ENCODE measurements around the gene AOC1. TPM values are rescaled to one million over a fixed set of nuclear protein-coding genes. Genes with fewer than 3 reads are reported as not detected.
A peak's percentile ranks its signal among the peaks of the same experiment; 100 is the strongest.

AOC1 gene
- total and polyA plus RNA-seq, 2 experiments from 2014 or later, result not detected

- peaks cover 6% of the 10 kb centered on the region; the same call in 1 of the 2 replicates for H3K27me3 ChIP-seq (replicated peaks; ENCODE audit: insufficient read depth)
- no peaks in the 10 kb centered on the region for H3K9me3 ChIP-seq (ENCODE audit: low read depth)
- no peaks in the 10 kb centered on the region for H3F3A ChIP-seq (ENCODE audit: insufficient read depth)
- H3K27ac ChIP-seq, result no peak overlapping the region
- no peaks in the 10 kb centered on the region for H4K20me1 ChIP-seq (ENCODE audit: insufficient read depth)
- peaks cover 5% of the 10 kb centered on the region for H3K4me1 ChIP-seq (ENCODE audit: insufficient read depth)
- no peaks in the 10 kb centered on the region for H3K36me3 ChIP-seq (ENCODE audit: low read depth)
- H3K79me2 ChIP-seq (ENCODE audit: insufficient read depth), result no peaks in the 10 kb centered on the region
- H3K4me2 ChIP-seq (ENCODE audit: unreplicated experiment), result no peak overlapping the region
- no peak for DNase-seq
- H3K9me2 ChIP-seq (ENCODE audit: insufficient read depth), result no peaks in the 10 kb centered on the region
- in situ Hi-C loops (cut with MboI), result loop anchor here (5.0 kb wide), 1 partner anchor 87 kb away; no protein-coding TSS in a partner anchor
- TF ChIP-seq EZH2 (IDR thresholded peaks at IDR 0.05; ENCODE audit: insufficient read depth, poor library complexity, severe bottlenecking) (no peak), EZH2phosphoT487 (IDR thresholded peaks at IDR 0.05; ENCODE audit: insufficient read depth, low read depth) (no peak)
- H2AFZ ChIP-seq, result no peak overlapping the region
- no peak overlapping the region for H3K9ac ChIP-seq
- no peak overlapping the region for H3K4me3 ChIP-seq
- 33 to 38% methylated on average over 8 of the region's 8 CpGs for WGBS, 2 experiments (ENCODE audit: low coverage in 1 of 2, low lambda C conversion rate in 2 of 2, missing lambda C conversion rate in 2 of 2)
Measured at GRCh38 chr7:150900675-150901074, 48.4 kb downstream of the AOC1 start.

DNA sequence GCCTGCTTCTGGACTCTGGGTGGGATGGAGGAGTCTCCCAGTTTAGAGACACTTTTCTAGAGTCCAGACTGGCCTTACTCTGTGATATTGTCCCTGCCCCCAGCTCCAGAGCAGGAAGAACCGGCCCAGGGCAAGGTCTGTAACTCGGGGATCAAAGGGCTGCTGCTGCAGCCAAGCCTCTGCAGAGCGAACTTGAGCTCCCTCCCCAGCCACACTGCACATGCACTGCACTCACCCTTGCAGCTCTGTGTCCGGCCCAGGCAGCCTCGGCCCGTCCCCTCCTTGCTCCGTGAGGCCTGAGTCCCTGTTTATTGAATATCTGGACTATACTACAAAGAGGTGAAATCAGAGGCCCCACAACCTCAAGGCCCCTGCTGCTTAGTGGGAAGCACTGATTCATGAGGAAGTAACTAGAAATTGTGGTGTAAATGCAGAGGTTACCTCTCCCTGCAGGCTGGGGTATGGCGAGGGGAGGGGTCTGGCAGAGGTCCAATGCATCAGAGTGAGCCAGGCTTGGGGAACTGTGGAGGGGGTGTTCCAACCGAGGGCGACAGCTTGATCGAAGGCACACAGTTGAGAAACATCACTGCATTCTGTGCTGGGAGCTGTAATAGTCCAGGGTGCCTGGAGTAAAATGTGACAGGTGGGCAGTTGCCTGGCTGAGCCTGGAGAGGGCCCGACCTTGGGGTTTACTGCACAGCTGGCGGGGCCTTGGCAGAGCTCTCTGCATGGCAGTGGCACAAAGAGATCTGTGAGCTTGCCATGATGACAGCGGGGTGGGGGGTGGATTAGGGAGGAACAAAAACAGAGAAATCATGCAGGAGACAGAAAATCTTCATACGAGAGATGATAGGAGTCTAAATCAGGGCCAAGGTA is 49.1 kb downstream of the AOC1 start:
- Histone ChIP-seq H2AFZ (no peak overlapping the region), H3K4me2 (ENCODE audit: unreplicated experiment) (no peak overlapping the region)
- WGBS, 2 experiments (ENCODE audit: low coverage in 1 of 2, low lambda C conversion rate in 2 of 2, missing lambda C conversion rate in 2 of 2), result 36 to 38% methylated on average over 15 of the region's 15 CpGs

GRCh38 chr7:150902078-150903033 is 50.0 kb downstream of the AOC1 start:
- H3K79me2 ChIP-seq (ENCODE audit: insufficient read depth), result no peaks in the 10 kb centered on the region
- in situ Hi-C loops (cut with MboI), result loop anchor here (5.0 kb wide), 1 partner anchor 85 kb away; no protein-coding TSS in a partner anchor
- 45 to 52% methylated on average over 14 of the region's 14 CpGs for WGBS, 2 experiments (ENCODE audit: low coverage in 1 of 2, low lambda C conversion rate in 2 of 2, missing lambda C conversion rate in 2 of 2)
- no peaks in the 10 kb centered on the region for H3K9me3 ChIP-seq (ENCODE audit: low read depth)
- H4K20me1 ChIP-seq (ENCODE audit: insufficient read depth), result no peaks in the 10 kb centered on the region
- no peak overlapping the region for H2AFZ ChIP-seq
- no peak overlapping the region for H3K9ac ChIP-seq
- H3K4me3 ChIP-seq, result no peak overlapping the region
- H3K36me3 ChIP-seq (ENCODE audit: low read depth), result no peaks in the 10 kb centered on the region
- H3K4me2 ChIP-seq (ENCODE audit: unreplicated experiment), result no peak overlapping the region
- H3K27me3 ChIP-seq (replicated peaks; ENCODE audit: insufficient read depth), result peaks cover 21% of the 10 kb centered on the region; the same call in 1 of the 2 replicates
- no peak overlapping the region for H3K27ac ChIP-seq
- no peaks in the 10 kb centered on the region for H3K9me2 ChIP-seq (ENCODE audit: insufficient read depth)
- TF ChIP-seq EZH2 (IDR thresholded peaks at IDR 0.05; ENCODE audit: insufficient read depth, poor library complexity, severe bottlenecking), result no peak
- no peak for TF ChIP-seq EZH2phosphoT487 (IDR thresholded peaks at IDR 0.05; ENCODE audit: insufficient read depth, low read depth)
- DNase-seq, result peak; percentile 18
- H3F3A ChIP-seq (ENCODE audit: insufficient read depth), result no peaks in the 10 kb centered on the region
- H3K4me1 ChIP-seq (ENCODE audit: insufficient read depth), result peaks cover 5% of the 10 kb centered on the region

More for the DNA sequence above, 49.1 kb downstream of the AOC1 start:
- Histone ChIP-seq H3K4me3 (no peak overlapping the region), H3K9me3 (ENCODE audit: low read depth) (no peaks in the 10 kb centered on the region), H3K9me2 (ENCODE audit: insufficient read depth) (no peaks in the 10 kb centered on the region), H3F3A (ENCODE audit: insufficient read depth) (no peaks in the 10 kb centered on the region), H4K20me1 (ENCODE audit: insufficient read depth) (no peaks in the 10 kb centered on the region), H3K36me3 (ENCODE audit: low read depth) (no peaks in the 10 kb centered on the region), H3K9ac (no peak overlapping the region), H3K79me2 (ENCODE audit: insufficient read depth) (no peaks in the 10 kb centered on the region), H3K27me3 (replicated peaks; ENCODE audit: insufficient read depth) (peaks cover 13% of the 10 kb centered on the region; the same call in 1 of the 2 replicates), H3K27ac (no peak overlapping the region), H3K4me1 (ENCODE audit: insufficient read depth) (peaks cover 5% of the 10 kb centered on the region)
- in situ Hi-C loops (cut with MboI), result loop anchor here (5.0 kb wide), 1 partner anchor 86 kb away; no protein-coding TSS in a partner anchor
- TF ChIP-seq EZH2phosphoT487 (IDR thresholded peaks at IDR 0.05; ENCODE audit: insufficient read depth, low read depth), result no peak
- no peak for TF ChIP-seq EZH2 (IDR thresholded peaks at IDR 0.05; ENCODE audit: insufficient read depth, poor library complexity, severe bottlenecking)
- no peak for DNase-seq

DNA sequence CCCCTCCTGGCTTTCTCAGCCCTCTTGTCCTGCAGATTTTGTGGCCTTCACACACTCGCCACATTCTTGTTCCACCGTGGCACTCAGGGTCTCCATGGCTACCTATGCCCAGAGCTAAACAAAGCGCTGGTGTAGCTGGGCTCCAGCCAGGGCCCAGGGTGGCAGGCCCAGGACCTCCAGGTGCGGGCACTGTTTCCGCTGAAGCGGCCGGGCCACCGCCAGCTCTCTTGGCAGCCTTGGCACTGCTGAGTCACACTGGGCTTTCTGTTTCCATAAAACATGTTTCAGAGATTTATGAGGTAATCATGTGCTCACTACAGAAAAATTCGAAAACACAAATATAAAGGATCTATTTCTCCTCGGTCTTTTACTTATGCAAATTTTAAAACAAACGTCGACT is 51.3 kb downstream of the AOC1 start:
- peak overlapping the region; percentile 43 for H3K4me2 ChIP-seq (ENCODE audit: unreplicated experiment)
- WGBS, 2 experiments (ENCODE audit: low coverage in 1 of 2, low lambda C conversion rate in 2 of 2, missing lambda C conversion rate in 2 of 2), result 10 to 21% methylated on average over 12 of the region's 12 CpGs
- no peaks in the 10 kb centered on the region for H3K9me3 ChIP-seq (ENCODE audit: low read depth)
- no peaks in the 10 kb centered on the region for H3K79me2 ChIP-seq (ENCODE audit: insufficient read depth)
- no peaks in the 10 kb centered on the region for H4K20me1 ChIP-seq (ENCODE audit: insufficient read depth)
- no peak overlapping the region for H2AFZ ChIP-seq
- no peak overlapping the region for H3K9ac ChIP-seq
- peak; percentile 81 for DNase-seq
- H3K27ac ChIP-seq, result no peak overlapping the region
- H3F3A ChIP-seq (ENCODE audit: insufficient read depth), result no peaks in the 10 kb centered on the region
- TF ChIP-seq EZH2phosphoT487 (IDR thresholded peaks at IDR 0.05; ENCODE audit: insufficient read depth, low read depth), result no peak
- TF ChIP-seq EZH2 (IDR thresholded peaks at IDR 0.05; ENCODE audit: insufficient read depth, poor library complexity, severe bottlenecking), result no peak
- peaks cover 15% of the 10 kb centered on the region; the same call in 1 of the 2 replicates for H3K27me3 ChIP-seq (replicated peaks; ENCODE audit: insufficient read depth)
- H3K36me3 ChIP-seq (ENCODE audit: low read depth), result no peaks in the 10 kb centered on the region
- H3K9me2 ChIP-seq (ENCODE audit: insufficient read depth), result no peaks in the 10 kb centered on the region
- H3K4me1 ChIP-seq (ENCODE audit: insufficient read depth), result peaks cover 5% of the 10 kb centered on the region
- H3K4me3 ChIP-seq, result no peak overlapping the region
- in situ Hi-C loops (cut with MboI), result loop anchor here (5.0 kb wide), 1 partner anchor 84 kb away; no protein-coding TSS in a partner anchor

Data from GM23248 (cell line).